ENCODE measurements around the gene PER2. TPM values are rescaled to one million over a fixed set of nuclear protein-coding genes. Genes with fewer than 3 reads are reported as not detected.

Gene PER2
- total and polyA plus RNA-seq, 2 of the 13 experiments (the other 11 are each of a cell fraction or from before 2014, with no cell fraction given): 5.1 to 9.4 TPM

DNA sequence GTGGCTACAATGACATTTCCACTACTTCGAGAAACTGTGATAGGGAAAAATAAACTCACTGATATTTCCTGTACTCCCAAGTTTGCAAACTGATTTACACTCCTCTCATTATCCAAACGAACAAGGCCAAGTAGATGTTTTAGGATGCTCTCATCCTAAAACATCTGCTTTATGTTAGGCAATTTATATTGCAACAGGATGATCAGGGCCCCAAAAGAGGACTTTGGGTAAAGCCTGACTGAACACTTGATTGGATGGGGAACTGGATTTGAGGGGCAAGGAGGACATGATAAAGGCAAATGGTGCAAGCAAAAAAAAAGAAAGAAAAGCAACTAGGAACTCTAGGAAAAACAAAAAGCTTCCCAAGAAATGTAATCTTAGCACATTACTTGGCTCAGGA is 46.4 kb downstream of the PER2 start (continued):
- TF ChIP-seq, protein P1, sequence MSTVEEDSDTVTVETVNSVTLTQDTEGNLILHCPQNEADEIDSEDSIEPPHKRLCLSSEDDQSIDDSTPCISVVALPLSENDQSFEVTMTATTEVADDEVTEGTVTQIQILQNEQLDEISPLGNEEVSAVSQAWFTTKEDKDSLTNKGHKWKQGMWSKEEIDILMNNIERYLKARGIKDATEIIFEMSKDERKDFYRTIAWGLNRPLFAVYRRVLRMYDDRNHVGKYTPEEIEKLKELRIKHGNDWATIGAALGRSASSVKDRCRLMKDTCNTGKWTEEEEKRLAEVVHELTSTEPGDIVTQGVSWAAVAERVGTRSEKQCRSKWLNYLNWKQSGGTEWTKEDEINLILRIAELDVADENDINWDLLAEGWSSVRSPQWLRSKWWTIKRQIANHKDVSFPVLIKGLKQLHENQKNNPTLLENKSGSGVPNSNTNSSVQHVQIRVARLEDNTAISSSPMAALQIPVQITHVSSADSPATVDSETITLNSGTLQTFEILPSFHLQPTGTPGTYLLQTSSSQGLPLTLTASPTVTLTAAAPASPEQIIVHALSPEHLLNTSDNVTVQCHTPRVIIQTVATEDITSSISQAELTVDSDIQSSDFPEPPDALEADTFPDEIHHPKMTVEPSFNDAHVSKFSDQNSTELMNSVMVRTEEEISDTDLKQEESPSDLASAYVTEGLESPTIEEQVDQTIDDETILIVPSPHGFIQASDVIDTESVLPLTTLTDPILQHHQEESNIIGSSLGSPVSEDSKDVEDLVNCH (CRISPR knock-in tag; IDR thresholded peaks at IDR 0.05): no peak

DNA sequence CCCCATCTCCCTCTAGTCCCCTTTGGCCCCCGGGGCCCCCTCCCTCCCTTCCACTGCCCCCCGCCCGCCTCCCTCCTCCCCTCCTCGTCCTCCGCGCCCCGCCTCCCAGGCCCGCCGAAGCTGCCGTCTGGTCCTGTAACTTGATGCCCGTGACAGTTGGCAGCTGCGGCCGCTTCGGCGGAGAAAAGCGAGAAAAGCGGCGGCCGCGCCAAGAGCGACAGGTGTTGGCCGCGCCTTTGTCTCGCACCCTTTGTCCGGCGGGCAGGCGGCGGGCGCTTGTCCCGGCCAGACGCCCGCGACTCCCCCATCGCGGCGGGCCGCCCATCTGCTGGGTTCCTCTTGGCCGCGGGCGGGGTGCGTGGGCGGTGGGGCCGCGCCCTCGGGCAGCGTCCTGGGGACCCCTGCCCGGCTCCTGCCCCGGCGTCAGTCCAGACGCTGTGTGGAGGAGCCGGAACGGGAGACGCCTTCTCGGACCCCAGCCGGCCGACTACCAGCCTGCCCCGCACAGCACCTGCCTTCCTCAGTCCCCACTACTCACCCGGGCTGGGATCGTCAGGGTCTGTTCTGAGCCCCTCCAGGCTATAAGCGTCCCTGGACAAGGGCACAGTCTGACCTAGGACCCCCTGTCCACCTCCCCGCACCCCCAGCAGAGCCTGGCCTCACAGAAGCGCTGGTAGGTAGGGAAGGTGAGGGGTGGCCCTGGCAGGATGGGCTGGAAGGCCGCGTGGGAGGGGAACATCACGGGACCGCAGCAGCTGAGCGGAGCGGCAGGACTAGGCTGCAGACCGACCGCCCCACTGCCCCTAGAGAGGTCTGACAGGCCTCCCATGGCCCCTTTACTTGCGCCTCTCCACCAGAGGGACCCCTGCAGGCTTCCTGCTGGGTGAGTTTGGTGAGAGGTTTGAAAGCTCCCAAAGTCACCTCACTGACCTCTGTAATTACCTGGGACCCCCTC is 47.4 kb downstream of the PER2 start:
- FAIRE-seq (no peak), ATAC-seq (peak; percentile 22), DNase-seq (ENCODE audit: low spot score) (no peak)
- Histone ChIP-seq H3K9ac (ENCODE audit: insufficient read depth, low read depth, low read length) (no peak overlapping the region), H3K4me1 (ENCODE audit: insufficient read depth, low read length) (peaks cover 57% of the 10 kb centered on the region), H3K4me3 (replicated peaks in 1 of 3; ENCODE audit: insufficient read depth in 1 of 3, low read depth in 2 of 3, low read length in 3 of 3) (no peak overlapping the region; a peak in 1 of 6 replicates), H3K36me3 (replicated peaks in 1 of 2; ENCODE audit: control insufficient read depth in 1 of 2, insufficient read depth in 2 of 2, low read length in 2 of 2) (peaks cover 2 to 9% of the 10 kb centered on the region in 2 experiments; a peak in 3 of 5 replicates), H3K4me2 (ENCODE audit: low read depth, low read length) (peak overlapping the region; percentile 87; the same call in 1 of the 2 replicates), H4K20me1 (ENCODE audit: insufficient read depth, low read length) (no peaks in the 10 kb centered on the region), H3K79me2 (ENCODE audit: insufficient read depth, low read length) (no peaks in the 10 kb centered on the region), H3K27ac (ENCODE audit: extremely low read length, insufficient read depth, low read length) (no peak overlapping the region), H2AFZ (ENCODE audit: low read length) (no peak overlapping the region), H3K9me3 (ENCODE audit: low read length) (no peaks in the 10 kb centered on the region), H3K27me3 (ENCODE audit: control insufficient read depth in 1 of 2, insufficient read depth in 2 of 2, low read length in 2 of 2) (no peaks in the 10 kb centered on the region; a peak in 1 of 5 replicates)
- in situ Hi-C loops (cut with HindIII; ENCODE audit: extremely low pct_ligation_motif_present, low pct_unique_long_range_greater_than_20kb): no loop called here
- no TSS peak for BruUV-seq (replicated peaks)
- whole genome bisulfite sequencing (ENCODE audit: low lambda C conversion rate): 82% methylated on average over 64 of the region's 71 CpGs
- intact Hi-C loops (cut with micrococcal nuclease; ENCODE audit: unreplicated experiment): loop anchor here (5.0 kb wide), 1 partner anchor 39 kb away; the partner anchor contains the start of gene ILKAP
- ChIA-PET CTCF (ENCODE audit: low intra/inter-chr PET ratio, low total read pairs) (interaction anchor here (1.0 kb wide), 1 partner anchor 38 kb away, joined by 3 read pairs; the partner anchor contains the start of gene ILKAP), POLR2A (interaction anchor here (1.5 to 5.2 kb wide), 2 partner anchors 20 to 22 kb away, joined by 4 to 20 read pairs; no protein-coding TSS in a partner anchor)
- TF ChIP-seq ZNF883 (CRISPR knock-in tag; IDR thresholded peaks at IDR 0.05; ENCODE audit: not compliant biosample characterization) (peak; percentile 38), MZF1 (CRISPR knock-in tag; IDR thresholded peaks at IDR 0.05; ENCODE audit: borderline replicate concordance) (0 out of 2 replicates have a peak, but pooled peaks have one; percentile 81), FOXA3 (CRISPR knock-in tag; IDR thresholded peaks at IDR 0.05) (no peak), AGO2 (optimal IDR thresholded peaks at IDR 0.05; ENCODE audit: low read depth, low read length) (peak; percentile 33)
- TF ChIP-seq, protein P2, sequence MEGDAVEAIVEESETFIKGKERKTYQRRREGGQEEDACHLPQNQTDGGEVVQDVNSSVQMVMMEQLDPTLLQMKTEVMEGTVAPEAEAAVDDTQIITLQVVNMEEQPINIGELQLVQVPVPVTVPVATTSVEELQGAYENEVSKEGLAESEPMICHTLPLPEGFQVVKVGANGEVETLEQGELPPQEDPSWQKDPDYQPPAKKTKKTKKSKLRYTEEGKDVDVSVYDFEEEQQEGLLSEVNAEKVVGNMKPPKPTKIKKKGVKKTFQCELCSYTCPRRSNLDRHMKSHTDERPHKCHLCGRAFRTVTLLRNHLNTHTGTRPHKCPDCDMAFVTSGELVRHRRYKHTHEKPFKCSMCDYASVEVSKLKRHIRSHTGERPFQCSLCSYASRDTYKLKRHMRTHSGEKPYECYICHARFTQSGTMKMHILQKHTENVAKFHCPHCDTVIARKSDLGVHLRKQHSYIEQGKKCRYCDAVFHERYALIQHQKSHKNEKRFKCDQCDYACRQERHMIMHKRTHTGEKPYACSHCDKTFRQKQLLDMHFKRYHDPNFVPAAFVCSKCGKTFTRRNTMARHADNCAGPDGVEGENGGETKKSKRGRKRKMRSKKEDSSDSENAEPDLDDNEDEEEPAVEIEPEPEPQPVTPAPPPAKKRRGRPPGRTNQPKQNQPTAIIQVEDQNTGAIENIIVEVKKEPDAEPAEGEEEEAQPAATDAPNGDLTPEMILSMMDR (CRISPR knock-in tag; IDR thresholded peaks at IDR 0.05): peak; percentile 36
- TF ChIP-seq, protein P3, sequence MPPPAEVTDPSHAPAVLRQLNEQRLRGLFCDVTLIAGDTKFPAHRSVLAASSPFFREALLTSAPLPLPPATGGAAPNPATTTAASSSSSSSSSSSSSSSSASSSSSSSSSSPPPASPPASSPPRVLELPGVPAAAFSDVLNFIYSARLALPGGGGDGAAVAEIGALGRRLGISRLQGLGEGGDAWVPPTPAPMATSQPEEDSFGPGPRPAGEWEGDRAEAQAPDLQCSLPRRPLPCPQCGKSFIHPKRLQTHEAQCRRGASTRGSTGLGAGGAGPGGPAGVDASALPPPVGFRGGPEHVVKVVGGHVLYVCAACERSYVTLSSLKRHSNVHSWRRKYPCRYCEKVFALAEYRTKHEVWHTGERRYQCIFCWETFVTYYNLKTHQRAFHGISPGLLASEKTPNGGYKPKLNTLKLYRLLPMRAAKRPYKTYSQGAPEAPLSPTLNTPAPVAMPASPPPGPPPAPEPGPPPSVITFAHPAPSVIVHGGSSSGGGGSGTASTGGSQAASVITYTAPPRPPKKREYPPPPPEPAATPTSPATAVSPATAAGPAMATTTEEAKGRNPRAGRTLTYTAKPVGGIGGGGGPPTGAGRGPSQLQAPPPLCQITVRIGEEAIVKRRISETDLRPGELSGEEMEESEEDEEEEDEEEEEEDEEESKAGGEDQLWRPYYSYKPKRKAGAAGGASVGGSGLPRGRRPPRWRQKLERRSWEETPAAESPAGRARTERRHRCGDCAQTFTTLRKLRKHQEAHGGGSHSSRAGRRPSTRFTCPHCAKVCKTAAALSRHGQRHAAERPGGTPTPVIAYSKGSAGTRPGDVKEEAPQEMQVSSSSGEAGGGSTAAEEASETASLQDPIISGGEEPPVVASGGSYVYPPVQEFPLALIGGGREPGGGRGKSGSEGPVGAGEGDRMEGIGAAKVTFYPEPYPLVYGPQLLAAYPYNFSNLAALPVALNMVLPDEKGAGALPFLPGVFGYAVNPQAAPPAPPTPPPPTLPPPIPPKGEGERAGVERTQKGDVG (CRISPR knock-in tag; IDR thresholded peaks at IDR 0.05; ENCODE audit: borderline replicate concordance): 0 out of 2 replicates have a peak, but pooled peaks have one; percentile 49
